ENCODE measurements around the gene HIPK2. TPM values are rescaled to one million over a fixed set of nuclear protein-coding genes. Genes with fewer than 3 reads are reported as not detected.
A peak's percentile ranks its signal among the peaks of the same experiment; 100 is the strongest.

Gene HIPK2
- total and polyA plus RNA-seq, 2 experiments from 2014 or later, result 7.3 to 16.9 TPM

DNA sequence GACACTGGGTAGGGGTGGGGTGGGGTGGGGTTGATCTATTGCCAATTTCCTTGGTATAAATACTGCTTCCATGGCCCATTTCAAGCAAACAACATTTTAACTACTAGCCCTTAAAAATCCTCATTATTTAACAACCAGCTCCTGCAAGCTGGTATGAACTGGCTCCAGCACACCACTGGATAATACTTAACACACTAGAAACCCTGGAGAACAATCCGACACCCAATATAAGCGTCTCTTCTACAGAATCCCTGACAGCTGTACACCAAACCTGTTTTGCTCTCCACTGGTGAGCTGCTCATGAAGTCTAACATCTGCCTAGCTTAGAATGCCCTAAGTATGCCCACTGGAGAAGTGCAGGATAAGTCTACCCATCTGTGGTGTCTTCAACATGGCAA is 116.8 kb downstream of the HIPK2 start:
- H4K20me1 ChIP-seq (replicated peaks; ENCODE audit: insufficient read depth), result no peaks in the 10 kb centered on the region
- peaks cover 36% of the 10 kb centered on the region for H3K4me1 Mint-ChIP-seq

More for the DNA sequence above, 116.8 kb downstream of the HIPK2 start:
- no peaks in the 10 kb centered on the region for H3F3A ChIP-seq (replicated peaks; ENCODE audit: low read depth)
- no peak overlapping the region for H3K4me2 ChIP-seq
- no peak for ATAC-seq
- no peaks in the 10 kb centered on the region for H3K79me2 ChIP-seq (replicated peaks; ENCODE audit: insufficient read depth)
- peak overlapping the region; percentile 69; the same call in 1 of the 2 replicates for H3K27ac ChIP-seq (ENCODE audit: low read depth)
- Mint-ChIP-seq H3K36me3 (ENCODE audit: low read depth) (no peaks in the 10 kb centered on the region), H3K9me3 (peaks cover 2% of the 10 kb centered on the region; the same call in 1 of the 3 replicates), H3K4me3 (no peak overlapping the region), H3K27ac (no peak overlapping the region), H3K27me3 (ENCODE audit: insufficient read depth, low read depth, poor library complexity) (peaks cover 15% of the 10 kb centered on the region)
- no peak overlapping the region for H3K4me3 ChIP-seq
- H3K36me3 ChIP-seq (ENCODE audit: insufficient read depth), result no peaks in the 10 kb centered on the region
- no peak overlapping the region for H2AFZ ChIP-seq
- 0 out of 2 replicates have a peak, but pooled peaks cover 5% of the 10 kb centered on the region for H3K9me2 ChIP-seq (ENCODE audit: insufficient read depth)
- no peak for DNase-seq (ENCODE audit: low spot score)
- H3K4me1 ChIP-seq (ENCODE audit: insufficient read depth), result peaks cover 23% of the 10 kb centered on the region
- TF ChIP-seq NANOG (IDR thresholded peaks at IDR 0.05; ENCODE audit: borderline replicate concordance), result no peak
- no peak for TF ChIP-seq ZNF114 (CRISPR knock-in tag; IDR thresholded peaks at IDR 0.05)
- TF ChIP-seq, protein P1, sequence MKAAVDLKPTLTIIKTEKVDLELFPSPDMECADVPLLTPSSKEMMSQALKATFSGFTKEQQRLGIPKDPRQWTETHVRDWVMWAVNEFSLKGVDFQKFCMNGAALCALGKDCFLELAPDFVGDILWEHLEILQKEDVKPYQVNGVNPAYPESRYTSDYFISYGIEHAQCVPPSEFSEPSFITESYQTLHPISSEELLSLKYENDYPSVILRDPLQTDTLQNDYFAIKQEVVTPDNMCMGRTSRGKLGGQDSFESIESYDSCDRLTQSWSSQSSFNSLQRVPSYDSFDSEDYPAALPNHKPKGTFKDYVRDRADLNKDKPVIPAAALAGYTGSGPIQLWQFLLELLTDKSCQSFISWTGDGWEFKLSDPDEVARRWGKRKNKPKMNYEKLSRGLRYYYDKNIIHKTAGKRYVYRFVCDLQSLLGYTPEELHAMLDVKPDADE (IDR thresholded peaks at IDR 0.05), result no peak
- TF ChIP-seq STAT1 (IDR thresholded peaks at IDR 0.05; ENCODE audit: unreplicated experiment), result no peak
- no peak for TF ChIP-seq EZH2 (IDR thresholded peaks at IDR 0.05; ENCODE audit: low read depth, unreplicated experiment)
- TF ChIP-seq JUNB (IDR thresholded peaks at IDR 0.05; ENCODE audit: unreplicated experiment), result no peak
- no peak for TF ChIP-seq CREB1 (CRISPR knock-in tag; IDR thresholded peaks at IDR 0.05; ENCODE audit: low read depth)
- no peak for TF ChIP-seq EZH2phosphoT487 (IDR thresholded peaks at IDR 0.05; ENCODE audit: unreplicated experiment)
- TF ChIP-seq, protein P2, sequence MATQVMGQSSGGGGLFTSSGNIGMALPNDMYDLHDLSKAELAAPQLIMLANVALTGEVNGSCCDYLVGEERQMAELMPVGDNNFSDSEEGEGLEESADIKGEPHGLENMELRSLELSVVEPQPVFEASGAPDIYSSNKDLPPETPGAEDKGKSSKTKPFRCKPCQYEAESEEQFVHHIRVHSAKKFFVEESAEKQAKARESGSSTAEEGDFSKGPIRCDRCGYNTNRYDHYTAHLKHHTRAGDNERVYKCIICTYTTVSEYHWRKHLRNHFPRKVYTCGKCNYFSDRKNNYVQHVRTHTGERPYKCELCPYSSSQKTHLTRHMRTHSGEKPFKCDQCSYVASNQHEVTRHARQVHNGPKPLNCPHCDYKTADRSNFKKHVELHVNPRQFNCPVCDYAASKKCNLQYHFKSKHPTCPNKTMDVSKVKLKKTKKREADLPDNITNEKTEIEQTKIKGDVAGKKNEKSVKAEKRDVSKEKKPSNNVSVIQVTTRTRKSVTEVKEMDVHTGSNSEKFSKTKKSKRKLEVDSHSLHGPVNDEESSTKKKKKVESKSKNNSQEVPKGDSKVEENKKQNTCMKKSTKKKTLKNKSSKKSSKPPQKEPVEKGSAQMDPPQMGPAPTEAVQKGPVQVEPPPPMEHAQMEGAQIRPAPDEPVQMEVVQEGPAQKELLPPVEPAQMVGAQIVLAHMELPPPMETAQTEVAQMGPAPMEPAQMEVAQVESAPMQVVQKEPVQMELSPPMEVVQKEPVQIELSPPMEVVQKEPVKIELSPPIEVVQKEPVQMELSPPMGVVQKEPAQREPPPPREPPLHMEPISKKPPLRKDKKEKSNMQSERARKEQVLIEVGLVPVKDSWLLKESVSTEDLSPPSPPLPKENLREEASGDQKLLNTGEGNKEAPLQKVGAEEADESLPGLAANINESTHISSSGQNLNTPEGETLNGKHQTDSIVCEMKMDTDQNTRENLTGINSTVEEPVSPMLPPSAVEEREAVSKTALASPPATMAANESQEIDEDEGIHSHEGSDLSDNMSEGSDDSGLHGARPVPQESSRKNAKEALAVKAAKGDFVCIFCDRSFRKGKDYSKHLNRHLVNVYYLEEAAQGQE (IDR thresholded peaks at IDR 0.05; ENCODE audit: unreplicated experiment), result no peak
- TF ChIP-seq ZNF331 (CRISPR knock-in tag; IDR thresholded peaks at IDR 0.05; ENCODE audit: low read depth), result no peak
- TF ChIP-seq, protein P3, sequence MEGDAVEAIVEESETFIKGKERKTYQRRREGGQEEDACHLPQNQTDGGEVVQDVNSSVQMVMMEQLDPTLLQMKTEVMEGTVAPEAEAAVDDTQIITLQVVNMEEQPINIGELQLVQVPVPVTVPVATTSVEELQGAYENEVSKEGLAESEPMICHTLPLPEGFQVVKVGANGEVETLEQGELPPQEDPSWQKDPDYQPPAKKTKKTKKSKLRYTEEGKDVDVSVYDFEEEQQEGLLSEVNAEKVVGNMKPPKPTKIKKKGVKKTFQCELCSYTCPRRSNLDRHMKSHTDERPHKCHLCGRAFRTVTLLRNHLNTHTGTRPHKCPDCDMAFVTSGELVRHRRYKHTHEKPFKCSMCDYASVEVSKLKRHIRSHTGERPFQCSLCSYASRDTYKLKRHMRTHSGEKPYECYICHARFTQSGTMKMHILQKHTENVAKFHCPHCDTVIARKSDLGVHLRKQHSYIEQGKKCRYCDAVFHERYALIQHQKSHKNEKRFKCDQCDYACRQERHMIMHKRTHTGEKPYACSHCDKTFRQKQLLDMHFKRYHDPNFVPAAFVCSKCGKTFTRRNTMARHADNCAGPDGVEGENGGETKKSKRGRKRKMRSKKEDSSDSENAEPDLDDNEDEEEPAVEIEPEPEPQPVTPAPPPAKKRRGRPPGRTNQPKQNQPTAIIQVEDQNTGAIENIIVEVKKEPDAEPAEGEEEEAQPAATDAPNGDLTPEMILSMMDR (conservative IDR thresholded peaks at IDR 0.05; ENCODE audit: low read depth in 2 of 2), result no peak
- no peak for TF ChIP-seq POLR2AphosphoS5 (IDR thresholded peaks at IDR 0.05; ENCODE audit: low read depth)
- TF ChIP-seq, protein P4, sequence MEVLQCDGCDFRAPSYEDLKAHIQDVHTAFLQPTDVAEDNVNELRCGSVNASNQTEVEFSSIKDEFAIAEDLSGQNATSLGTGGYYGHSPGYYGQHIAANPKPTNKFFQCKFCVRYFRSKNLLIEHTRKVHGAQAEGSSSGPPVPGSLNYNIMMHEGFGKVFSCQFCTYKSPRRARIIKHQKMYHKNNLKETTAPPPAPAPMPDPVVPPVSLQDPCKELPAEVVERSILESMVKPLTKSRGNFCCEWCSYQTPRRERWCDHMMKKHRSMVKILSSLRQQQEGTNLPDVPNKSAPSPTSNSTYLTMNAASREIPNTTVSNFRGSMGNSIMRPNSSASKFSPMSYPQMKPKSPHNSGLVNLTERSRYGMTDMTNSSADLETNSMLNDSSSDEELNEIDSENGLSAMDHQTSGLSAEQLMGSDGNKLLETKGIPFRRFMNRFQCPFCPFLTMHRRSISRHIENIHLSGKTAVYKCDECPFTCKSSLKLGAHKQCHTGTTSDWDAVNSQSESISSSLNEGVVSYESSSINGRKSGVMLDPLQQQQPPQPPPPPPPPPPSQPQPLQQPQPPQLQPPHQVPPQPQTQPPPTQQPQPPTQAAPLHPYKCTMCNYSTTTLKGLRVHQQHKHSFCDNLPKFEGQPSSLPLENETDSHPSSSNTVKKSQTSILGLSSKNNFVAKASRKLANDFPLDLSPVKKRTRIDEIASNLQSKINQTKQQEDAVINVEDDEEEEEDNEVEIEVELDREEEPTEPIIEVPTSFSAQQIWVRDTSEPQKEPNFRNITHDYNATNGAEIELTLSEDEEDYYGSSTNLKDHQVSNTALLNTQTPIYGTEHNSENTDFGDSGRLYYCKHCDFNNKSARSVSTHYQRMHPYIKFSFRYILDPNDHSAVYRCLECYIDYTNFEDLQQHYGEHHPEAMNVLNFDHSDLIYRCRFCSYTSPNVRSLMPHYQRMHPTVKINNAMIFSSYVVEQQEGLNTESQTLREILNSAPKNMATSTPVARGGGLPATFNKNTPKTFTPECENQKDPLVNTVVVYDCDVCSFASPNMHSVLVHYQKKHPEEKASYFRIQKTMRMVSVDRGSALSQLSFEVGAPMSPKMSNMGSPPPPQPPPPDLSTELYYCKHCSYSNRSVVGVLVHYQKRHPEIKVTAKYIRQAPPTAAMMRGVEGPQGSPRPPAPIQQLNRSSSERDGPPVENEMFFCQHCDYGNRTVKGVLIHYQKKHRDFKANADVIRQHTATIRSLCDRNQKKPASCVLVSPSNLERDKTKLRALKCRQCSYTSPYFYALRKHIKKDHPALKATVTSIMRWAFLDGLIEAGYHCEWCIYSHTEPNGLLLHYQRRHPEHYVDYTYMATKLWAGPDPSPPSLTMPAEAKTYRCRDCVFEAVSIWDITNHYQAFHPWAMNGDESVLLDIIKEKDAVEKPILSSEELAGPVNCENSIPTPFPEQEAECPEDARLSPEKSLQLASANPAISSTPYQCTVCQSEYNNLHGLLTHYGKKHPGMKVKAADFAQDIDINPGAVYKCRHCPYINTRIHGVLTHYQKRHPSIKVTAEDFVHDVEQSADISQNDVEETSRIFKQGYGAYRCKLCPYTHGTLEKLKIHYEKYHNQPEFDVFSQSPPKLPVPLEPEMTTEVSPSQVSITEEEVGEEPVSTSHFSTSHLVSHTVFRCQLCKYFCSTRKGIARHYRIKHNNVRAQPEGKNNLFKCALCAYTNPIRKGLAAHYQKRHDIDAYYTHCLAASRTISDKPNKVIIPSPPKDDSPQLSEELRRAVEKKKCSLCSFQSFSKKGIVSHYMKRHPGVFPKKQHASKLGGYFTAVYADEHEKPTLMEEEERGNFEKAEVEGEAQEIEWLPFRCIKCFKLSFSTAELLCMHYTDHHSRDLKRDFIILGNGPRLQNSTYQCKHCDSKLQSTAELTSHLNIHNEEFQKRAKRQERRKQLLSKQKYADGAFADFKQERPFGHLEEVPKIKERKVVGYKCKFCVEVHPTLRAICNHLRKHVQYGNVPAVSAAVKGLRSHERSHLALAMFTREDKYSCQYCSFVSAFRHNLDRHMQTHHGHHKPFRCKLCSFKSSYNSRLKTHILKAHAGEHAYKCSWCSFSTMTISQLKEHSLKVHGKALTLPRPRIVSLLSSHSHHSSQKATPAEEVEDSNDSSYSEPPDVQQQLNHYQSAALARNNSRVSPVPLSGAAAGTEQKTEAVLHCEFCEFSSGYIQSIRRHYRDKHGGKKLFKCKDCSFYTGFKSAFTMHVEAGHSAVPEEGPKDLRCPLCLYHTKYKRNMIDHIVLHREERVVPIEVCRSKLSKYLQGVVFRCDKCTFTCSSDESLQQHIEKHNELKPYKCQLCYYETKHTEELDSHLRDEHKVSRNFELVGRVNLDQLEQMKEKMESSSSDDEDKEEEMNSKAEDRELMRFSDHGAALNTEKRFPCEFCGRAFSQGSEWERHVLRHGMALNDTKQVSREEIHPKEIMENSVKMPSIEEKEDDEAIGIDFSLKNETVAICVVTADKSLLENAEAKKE (CRISPR knock-in tag; IDR thresholded peaks at IDR 0.05), result no peak
- H3K27me3 ChIP-seq (ENCODE audit: insufficient read depth), result no peaks in the 10 kb centered on the region

All from GM23338 (cell line).